GM19193 (cell line): ENCODE results near the gene OTOP2.

Experiments used
- POLR2A ChIP-seq: IDR thresholded peaks from 4 replicates; pipeline ENCODE4 v1.6.1; 2011; ENCODE audit not compliant: insufficient read depth, insufficient read length; ENCODE audit errors: extremely low read depth

OTOP2 gene

GRCh38 chr17:74924250-74924948 is at the start of gene OTOP2:
OTOP2 (plus strand) TSS chr17:74924273; CDS start chr17:74924633, 360 bp downstream.
- no peak for TF ChIP-seq POLR2A

DNA sequence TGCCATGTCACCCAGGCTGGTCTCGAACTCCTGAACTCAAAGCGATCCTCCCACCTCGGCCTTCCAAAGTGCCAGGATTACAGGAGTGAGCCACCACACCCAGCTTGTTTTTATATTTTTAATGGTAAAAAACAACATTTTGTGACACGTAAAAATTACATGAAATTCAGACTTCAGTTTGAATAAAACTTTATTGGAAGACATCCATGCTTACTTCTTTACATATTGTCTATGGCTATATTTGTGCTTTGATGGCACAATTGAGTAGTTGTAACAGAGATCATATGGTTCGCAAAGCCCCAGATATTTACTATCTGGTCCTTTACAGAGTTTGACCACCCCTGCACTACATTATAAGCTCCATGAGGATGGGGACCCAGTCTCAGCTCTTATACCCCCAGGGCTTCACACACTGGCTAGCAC is 49.4 kb upstream of the OTOP2 start:
- no peak for TF ChIP-seq POLR2A

DNA sequence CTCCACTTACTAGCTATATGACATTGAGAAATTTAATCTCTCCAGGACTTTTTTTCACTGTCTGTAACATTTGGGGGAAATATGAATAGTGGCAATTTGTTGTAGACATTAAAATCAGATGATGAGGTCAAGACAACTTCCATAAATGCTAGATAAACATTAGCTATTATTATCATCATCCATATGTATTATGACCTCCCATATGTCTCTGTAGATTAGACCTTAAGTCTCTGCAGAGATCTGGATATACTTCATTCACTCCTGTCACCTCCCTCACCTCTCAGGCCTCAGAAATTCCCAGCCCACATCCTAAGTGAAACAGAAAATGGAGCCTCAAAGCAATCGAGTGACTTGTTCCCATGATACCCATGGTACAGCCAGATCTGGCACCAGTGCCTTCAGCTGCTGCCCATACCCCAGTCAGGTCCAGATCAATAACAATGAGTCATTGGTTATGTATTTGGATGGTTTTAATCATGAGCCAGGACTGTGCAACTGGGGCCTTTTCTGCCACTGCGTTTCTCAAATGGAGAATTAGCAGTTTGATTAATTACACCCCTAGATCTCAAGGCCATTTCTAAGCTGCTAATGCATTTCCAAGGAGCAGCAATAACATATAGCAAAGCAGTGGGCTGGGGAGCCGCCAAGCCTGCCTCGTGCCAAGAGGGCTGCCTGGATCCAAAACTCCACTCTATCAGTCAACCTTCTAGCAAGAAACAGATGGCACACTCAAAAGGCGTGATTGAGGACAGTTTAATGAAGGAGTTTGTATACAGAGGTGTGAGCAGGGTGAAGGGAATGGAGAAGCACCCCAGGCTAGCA is 48.7 kb upstream of the OTOP2 start:
- TF ChIP-seq POLR2A: no peak

GRCh38 chr17:74875977-74876593 is 48.0 kb upstream of the OTOP2 start:
- no peak for TF ChIP-seq POLR2A

GRCh38 chr17:74877592-74878548 is 46.2 kb upstream of the OTOP2 start:
- TF ChIP-seq POLR2A: no peak

- TF ChIP-seq POLR2A: no peak
Observed at GRCh38 chr17:74878658-74879057, 45.4 kb upstream of the OTOP2 start.

GRCh38 chr17:74879308-74879707 is 44.8 kb upstream of the OTOP2 start:
- TF ChIP-seq POLR2A: no peak

DNA sequence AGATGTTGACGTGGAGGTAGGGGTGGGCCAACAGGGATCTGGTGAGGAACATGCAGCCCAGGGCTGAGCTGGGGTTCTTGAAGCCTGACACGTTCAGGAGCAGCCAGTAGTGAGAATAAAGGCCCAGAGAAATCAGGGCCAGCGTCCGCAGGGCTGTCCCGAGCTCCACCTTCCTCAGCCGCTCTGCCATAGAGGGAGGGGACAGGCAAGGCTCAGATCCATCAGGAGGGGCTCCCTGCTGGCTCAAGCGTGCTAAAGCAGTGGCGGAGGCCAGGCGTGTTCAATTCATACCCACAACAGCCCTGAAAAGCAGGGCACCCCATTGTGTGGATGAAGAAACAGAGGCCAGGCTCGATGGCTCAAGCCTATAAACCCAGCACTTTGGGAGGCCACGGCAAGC is 43.0 kb upstream of the OTOP2 start:
- TF ChIP-seq POLR2A: no peak

- no peak for TF ChIP-seq POLR2A
Observed at GRCh38 chr17:74882517-74883240, 41.4 kb upstream of the OTOP2 start.

- TF ChIP-seq POLR2A: no peak
Observed at GRCh38 chr17:74883241-74883745, 40.8 kb upstream of the OTOP2 start.

GRCh38 chr17:74888469-74888868 is 35.6 kb upstream of the OTOP2 start:
- TF ChIP-seq POLR2A: no peak

DNA sequence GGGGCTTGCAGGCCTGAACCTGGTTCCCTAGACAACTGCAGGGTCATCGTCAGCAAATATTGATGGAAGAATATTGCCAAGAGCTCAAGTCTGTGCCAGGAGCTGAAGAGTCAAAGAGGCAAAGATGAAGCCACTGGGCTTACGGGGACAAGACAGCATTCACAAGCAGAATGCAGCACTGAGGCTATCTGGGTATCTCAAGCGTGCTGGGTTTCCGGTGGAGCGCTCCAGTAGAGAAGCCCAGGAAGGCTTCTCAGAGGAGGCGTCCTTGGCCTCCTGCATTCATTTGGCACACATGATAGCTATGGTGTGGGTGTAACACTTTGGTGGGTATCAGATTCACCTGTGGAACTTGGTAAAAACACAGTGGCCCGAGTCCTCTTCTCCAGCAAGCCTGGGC is 33.5 kb upstream of the OTOP2 start:
- no peak for TF ChIP-seq POLR2A

DNA sequence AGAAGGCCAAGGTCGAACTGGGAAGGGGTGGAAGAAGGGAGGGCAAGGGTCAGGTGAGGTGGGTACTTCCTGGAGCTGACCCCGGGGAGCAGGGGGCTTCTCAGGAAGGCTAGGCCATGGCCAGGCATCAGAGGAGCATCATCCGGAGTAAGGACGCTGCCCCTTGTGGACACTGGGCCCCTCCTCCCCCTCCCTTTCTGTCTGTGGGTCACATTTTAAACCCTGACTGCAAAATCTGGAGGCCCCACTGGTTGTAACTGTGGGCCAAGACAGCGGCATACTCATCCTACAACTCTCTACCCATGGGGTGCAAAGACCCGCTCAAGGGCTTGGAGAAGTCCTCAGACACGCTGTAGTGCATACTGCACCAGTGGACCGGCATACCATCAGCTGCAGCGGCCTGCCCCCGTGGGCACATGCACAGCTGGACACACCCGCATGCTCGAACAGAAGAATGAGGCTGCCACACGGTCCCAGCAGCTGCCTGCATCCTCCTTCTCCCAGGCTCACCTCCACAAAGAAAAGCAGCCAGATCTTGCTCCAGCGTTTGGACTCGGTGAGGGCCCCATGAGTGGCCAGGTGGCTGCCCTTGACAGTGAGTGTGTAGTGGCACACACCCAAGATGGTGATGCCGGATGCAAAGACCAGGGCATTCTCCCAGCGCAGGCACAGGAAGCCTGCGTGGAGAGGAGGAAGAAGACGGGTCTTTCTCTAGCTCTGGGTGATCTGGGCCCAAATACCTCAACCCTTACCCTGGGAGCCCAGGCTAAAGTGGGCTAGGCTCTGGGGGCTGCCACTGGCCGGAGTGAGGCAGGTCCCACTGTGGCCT is 31.8 kb upstream of the OTOP2 start:
- no peak for TF ChIP-seq POLR2A
